ENCODE data around the gene SAP25.

The SAP25 gene

DNA sequence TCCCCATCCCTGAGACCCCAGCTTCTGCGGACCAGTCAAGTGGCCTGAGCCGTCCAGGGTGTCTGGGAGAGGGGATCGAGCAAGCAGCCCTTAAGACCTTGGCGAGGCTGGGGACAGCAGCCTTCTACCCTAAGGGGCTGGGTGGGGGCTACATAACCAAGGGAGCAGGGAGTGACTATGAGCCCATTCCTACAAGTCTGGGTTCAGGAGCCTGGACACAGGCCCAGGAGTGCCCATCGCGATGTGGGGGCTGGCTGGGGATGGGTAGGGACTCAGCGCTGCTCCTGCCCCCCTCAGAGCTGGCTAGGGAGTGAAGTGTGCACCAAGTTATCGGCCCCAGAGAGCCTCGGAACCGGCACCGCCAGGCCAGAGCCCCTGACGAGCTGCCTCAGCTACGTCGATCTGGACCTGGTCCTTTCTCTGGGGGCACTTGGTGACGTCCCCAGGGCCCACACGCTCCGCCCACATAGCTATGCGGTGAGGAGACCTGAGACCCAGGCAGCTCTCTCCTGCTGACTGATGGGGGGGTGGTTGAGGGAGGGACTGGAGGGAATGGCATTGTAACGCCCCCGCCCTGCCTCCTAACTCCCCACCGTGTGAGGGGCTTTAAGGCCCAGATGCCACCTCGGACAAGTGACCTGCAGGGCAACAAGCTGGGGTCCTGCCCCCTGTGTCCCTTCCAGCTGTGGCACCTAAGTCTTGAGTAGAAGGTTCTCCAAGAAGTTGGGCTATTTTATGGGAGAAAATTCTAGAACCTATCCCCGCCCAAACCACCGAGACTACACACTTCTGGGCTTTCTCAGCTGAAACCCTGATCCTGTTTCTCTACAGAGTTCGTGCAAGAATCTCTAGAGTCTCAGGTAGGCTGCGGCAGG is 2.5 kb downstream of the SAP25 start:
- Histone ChIP-seq H3K4me3 (ENCODE audit: low read depth, low read length) (no peak overlapping the region), H3K9me3 (no peaks in the 10 kb centered on the region), H3K36me3 (peaks cover 6% of the 10 kb centered on the region; the same call in 1 of the 2 replicates), H3K4me1 (peaks cover 11% of the 10 kb centered on the region), H3K27me3 (peaks cover 4% of the 10 kb centered on the region)
- no peak for DNase-seq
- TF ChIP-seq, protein P1, sequence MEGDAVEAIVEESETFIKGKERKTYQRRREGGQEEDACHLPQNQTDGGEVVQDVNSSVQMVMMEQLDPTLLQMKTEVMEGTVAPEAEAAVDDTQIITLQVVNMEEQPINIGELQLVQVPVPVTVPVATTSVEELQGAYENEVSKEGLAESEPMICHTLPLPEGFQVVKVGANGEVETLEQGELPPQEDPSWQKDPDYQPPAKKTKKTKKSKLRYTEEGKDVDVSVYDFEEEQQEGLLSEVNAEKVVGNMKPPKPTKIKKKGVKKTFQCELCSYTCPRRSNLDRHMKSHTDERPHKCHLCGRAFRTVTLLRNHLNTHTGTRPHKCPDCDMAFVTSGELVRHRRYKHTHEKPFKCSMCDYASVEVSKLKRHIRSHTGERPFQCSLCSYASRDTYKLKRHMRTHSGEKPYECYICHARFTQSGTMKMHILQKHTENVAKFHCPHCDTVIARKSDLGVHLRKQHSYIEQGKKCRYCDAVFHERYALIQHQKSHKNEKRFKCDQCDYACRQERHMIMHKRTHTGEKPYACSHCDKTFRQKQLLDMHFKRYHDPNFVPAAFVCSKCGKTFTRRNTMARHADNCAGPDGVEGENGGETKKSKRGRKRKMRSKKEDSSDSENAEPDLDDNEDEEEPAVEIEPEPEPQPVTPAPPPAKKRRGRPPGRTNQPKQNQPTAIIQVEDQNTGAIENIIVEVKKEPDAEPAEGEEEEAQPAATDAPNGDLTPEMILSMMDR (IDR thresholded peaks at IDR 0.05; ENCODE audit: low read depth, low read length), result no peak

DNA sequence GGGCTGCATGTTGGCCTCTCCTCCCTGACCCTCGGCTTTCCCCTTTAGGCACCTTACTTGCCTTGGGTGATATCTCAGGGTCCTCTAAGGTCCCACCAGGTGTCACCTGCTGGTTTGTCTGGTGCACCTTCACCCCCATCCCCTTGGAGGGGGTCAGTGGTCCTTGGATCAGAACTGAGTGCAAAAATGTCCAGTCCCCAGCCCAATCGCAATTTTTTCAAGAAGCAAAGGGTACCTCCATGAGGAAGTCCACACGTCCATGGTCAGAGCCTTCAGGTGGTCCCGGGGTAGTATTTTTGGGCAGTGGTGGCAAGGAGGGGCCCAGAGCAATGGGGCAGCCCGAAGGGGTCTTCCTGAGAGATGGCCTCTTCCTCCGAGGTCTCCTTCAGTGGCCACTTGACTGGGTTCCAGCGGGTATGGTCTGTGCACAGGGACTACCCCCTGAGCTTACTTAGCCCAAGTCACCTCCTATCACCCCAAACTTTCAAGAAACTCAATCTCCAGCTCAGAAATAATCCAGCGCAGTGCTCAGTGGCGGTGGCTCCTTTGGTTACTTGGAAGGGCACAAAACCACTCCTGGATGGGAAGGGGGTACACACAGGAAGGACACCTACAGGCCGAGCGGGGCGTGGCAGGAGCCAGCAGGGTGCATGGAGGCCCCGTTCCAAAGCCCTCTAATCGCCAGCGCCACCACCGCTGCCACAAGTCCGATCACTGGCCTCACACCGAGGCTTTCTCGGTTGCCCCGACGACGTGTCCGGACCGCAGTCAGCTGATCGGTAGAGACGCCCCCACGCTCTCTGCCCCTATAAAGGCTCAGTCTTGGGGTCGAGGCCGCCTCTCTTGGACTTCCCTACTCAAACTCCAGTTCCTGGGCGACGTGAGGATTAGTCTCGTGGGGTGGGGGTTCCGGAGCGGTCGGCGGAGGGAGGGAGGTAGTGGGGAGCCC is 4.5 kb downstream of the SAP25 start:
- Histone ChIP-seq H3K4me1 (peaks cover 11% of the 10 kb centered on the region), H3K4me3 (ENCODE audit: low read depth, low read length) (no peak overlapping the region), H3K27me3 (peaks cover 4% of the 10 kb centered on the region), H3K36me3 (no peaks in the 10 kb centered on the region), H3K9me3 (no peaks in the 10 kb centered on the region)
- peak; percentile 53 for DNase-seq
- TF ChIP-seq, protein P1 (IDR thresholded peaks at IDR 0.05; ENCODE audit: low read depth, low read length), result peak; percentile 42

DNA sequence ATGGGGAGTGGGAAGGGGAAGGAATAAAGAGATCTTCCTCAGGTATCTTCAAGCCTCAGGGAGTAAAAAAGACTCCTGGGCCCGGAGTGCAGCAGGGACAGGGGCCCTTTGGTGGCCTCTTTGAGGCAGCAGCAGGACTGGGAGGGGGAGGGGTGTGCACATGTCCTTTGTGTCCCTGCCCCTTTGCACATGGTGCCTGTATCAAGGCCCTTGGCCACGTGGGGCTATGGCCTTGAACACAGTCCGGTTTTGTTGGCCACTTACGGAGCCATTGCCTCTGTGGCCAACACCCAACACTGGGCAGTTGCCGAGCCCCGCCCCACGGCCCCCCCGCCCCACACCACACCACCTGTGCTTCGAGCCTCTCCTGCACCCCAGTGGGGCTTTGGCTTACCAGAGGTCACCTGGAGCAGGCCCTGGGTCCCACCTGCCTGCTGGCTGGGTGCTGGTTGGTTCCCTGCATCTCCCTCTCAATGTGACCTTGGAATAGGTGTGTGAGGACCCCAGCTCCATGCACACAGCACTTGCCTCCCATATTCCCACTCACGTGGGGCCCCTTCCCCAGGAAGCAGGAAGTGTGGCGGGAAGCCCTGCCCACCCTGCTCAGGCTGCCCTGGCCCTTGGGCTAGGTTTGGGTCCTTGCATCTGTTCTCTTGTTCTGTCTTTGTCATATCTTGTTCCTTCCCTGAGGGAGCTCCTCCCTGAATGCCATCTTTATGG is 5.4 kb downstream of the SAP25 start:
- TF ChIP-seq, protein P1 (IDR thresholded peaks at IDR 0.05; ENCODE audit: low read depth, low read length), result no peak
- peaks cover 11% of the 10 kb centered on the region for H3K4me1 ChIP-seq

DNA sequence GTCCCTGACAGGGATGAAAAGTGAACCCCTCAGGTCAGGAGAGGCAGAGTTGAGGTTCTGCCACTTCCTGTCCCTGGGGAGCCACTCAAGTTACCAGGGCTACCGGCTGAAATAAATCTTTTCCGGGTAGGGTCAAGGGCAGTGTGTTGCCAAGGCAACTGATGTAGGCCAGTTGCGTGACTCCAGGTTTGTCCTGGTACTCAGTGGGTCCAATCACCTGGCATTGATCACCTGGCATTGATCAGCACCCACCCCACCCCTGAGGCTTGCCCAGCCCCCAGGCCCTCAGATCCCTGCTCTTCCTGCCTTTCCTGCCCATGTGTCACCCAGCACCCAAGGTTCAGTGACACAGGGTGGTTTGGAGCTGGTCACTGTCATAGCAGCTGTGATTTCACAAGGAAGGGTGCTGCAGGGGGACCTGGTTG is 5.9 kb downstream of the SAP25 start:
- TF ChIP-seq, protein P1 (IDR thresholded peaks at IDR 0.05; ENCODE audit: low read depth, low read length), result no peak
- H3K36me3 ChIP-seq, result no peaks in the 10 kb centered on the region
- H3K4me3 ChIP-seq (ENCODE audit: low read depth, low read length), result no peak overlapping the region
- H3K4me1 ChIP-seq, result peaks cover 11% of the 10 kb centered on the region
- H3K9me3 ChIP-seq, result no peaks in the 10 kb centered on the region
- DNase-seq, result no peak
- peaks cover 4% of the 10 kb centered on the region for H3K27me3 ChIP-seq

More for the DNA sequence above, 5.4 kb downstream of the SAP25 start:
- H3K9me3 ChIP-seq, result no peaks in the 10 kb centered on the region
- no peaks in the 10 kb centered on the region for H3K36me3 ChIP-seq
- no peak overlapping the region for H3K4me3 ChIP-seq (ENCODE audit: low read depth, low read length)
- no peak for DNase-seq
- H3K27me3 ChIP-seq, result peaks cover 4% of the 10 kb centered on the region

DNA sequence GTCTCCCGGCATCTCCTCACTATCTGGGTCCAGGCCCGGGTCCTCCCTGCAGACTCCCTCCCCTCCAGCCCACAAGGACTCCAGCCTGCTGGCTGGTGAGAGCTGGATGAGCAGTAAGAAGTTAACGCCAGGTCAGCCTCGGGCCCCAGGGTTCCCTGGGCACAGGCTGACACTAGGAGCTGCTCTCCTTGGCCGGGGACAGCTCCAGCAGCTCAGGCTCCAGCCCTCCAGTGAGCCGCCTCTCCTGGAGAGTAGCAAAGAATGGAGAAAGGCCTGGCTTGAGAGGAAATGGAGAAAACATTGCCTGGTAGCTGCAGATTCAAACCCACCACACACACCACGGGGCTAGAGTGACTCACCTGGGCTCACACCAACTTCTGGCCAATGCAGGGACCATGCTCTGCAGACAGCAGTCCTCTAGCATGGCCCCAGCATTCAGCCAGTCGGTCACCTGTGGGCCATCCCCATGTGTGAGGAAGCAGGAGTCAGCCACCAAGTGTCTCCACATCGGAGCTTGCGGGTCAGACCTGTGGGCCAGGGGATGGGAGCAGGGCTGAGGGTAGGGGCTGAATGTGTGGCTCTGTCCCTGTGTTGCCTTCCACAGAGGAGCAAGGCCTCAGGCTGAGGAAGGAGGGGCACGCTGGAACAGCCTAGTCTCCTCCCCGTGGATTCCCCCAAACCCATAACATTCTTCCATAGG is 6.5 kb downstream of the SAP25 start:
- Histone ChIP-seq H3K36me3 (no peaks in the 10 kb centered on the region), H3K9me3 (no peaks in the 10 kb centered on the region), H3K27me3 (peaks cover 4% of the 10 kb centered on the region), H3K4me3 (ENCODE audit: low read depth, low read length) (no peak overlapping the region), H3K4me1 (peaks cover 11% of the 10 kb centered on the region)
- TF ChIP-seq, protein P1 (IDR thresholded peaks at IDR 0.05; ENCODE audit: low read depth, low read length), result no peak
- peak; percentile 17 for DNase-seq

All from BE2C (cell line).